ENCODE measurements around the gene F12. TPM values are rescaled to one million over a fixed set of nuclear protein-coding genes. Genes with fewer than 3 reads are reported as not detected.

The F12 gene
- total RNA-seq, 1 experiment from 2014 or later: 30.0 TPM

DNA sequence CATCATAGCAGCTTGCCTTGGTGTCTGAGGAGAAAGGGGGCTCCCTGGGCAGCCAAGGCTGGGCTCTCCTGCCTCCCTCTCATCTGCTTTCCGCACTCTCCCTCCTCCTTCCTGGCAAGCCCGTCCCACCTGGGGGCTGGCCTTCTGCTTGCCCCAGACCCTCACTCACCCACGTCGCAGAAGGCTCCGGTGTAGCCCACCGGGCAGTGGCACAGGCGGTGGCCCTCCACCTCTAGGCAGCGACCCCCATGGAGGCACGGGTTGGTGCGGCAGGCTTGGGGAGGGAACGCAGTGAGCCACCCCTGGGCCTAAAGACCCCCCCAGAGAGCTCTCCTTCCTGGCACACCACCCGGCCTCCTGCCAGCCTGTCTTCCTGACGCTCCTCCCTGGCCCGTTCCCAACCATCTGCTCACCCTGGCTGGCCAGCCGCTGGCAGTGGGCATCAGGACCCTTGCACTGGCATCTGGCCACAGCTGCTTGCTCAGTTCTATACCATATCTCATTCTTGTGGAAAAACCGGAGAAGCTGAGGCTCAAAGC, 4.7 kb downstream of the F12 start:
- Histone ChIP-seq H3K9ac (ENCODE audit: low read length) (peak overlapping the region; percentile 92), H3K4me3 (replicated peaks in 1 of 2; ENCODE audit: low read depth in 1 of 2, low read length in 2 of 2) (peak overlapping the region; percentile 69 to 82), H4K20me1 (ENCODE audit: insufficient read depth) (no peaks in the 10 kb centered on the region), H3K9me2 (ENCODE audit: insufficient read depth) (no peaks in the 10 kb centered on the region), H3K4me1 (ENCODE audit: control insufficient read depth in 1 of 2, insufficient read depth in 2 of 2, low read length in 2 of 2) (peaks cover 15 to 37% of the 10 kb centered on the region in 2 experiments), H3K79me2 (ENCODE audit: insufficient read depth, low read length) (no peaks in the 10 kb centered on the region), H3K4me2 (ENCODE audit: low read length) (peak overlapping the region; percentile 97), H3K27ac (ENCODE audit: low read depth, low read length) (peak overlapping the region; percentile 99), H3K36me3 (ENCODE audit: control insufficient read depth in 1 of 2, insufficient read depth in 2 of 2, low read length in 2 of 2) (no peaks in the 10 kb centered on the region), H3K27me3 (ENCODE audit: insufficient read depth, low read length) (no peaks in the 10 kb centered on the region), H3K9me3 (ENCODE audit: control insufficient read depth in 1 of 2, insufficient read depth in 1 of 2, low read depth in 1 of 2, low read length in 2 of 2) (no peaks in the 10 kb centered on the region), H2AFZ (ENCODE audit: low read depth, low read length, poor library complexity, severe bottlenecking) (no peak overlapping the region)
- no peak for TF ChIP-seq YY1 (IDR thresholded peaks at IDR 0.05; ENCODE audit: extremely low read depth, insufficient replicate concordance, low read depth, low read length)
- TF ChIP-seq, protein P1, sequence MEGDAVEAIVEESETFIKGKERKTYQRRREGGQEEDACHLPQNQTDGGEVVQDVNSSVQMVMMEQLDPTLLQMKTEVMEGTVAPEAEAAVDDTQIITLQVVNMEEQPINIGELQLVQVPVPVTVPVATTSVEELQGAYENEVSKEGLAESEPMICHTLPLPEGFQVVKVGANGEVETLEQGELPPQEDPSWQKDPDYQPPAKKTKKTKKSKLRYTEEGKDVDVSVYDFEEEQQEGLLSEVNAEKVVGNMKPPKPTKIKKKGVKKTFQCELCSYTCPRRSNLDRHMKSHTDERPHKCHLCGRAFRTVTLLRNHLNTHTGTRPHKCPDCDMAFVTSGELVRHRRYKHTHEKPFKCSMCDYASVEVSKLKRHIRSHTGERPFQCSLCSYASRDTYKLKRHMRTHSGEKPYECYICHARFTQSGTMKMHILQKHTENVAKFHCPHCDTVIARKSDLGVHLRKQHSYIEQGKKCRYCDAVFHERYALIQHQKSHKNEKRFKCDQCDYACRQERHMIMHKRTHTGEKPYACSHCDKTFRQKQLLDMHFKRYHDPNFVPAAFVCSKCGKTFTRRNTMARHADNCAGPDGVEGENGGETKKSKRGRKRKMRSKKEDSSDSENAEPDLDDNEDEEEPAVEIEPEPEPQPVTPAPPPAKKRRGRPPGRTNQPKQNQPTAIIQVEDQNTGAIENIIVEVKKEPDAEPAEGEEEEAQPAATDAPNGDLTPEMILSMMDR (IDR thresholded peaks at IDR 0.05 in 2 of 3, conservative IDR thresholded peaks at IDR 0.05 in 1 of 3; ENCODE audit: borderline replicate concordance in 1 of 3, insufficient read depth in 1 of 3, low read depth in 2 of 3, low read length in 2 of 3): no peak
- no peak for TF ChIP-seq POLR2AphosphoS5 (IDR thresholded peaks at IDR 0.05; ENCODE audit: low read depth, low read length)
- TF ChIP-seq, protein P2, sequence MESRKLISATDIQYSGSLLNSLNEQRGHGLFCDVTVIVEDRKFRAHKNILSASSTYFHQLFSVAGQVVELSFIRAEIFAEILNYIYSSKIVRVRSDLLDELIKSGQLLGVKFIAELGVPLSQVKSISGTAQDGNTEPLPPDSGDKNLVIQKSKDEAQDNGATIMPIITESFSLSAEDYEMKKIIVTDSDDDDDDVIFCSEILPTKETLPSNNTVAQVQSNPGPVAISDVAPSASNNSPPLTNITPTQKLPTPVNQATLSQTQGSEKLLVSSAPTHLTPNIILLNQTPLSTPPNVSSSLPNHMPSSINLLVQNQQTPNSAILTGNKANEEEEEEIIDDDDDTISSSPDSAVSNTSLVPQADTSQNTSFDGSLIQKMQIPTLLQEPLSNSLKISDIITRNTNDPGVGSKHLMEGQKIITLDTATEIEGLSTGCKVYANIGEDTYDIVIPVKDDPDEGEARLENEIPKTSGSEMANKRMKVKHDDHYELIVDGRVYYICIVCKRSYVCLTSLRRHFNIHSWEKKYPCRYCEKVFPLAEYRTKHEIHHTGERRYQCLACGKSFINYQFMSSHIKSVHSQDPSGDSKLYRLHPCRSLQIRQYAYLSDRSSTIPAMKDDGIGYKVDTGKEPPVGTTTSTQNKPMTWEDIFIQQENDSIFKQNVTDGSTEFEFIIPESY (IDR thresholded peaks at IDR 0.05; ENCODE audit: extremely low read depth, insufficient replicate concordance, low read length): no peak
- TF ChIP-seq, protein P3, sequence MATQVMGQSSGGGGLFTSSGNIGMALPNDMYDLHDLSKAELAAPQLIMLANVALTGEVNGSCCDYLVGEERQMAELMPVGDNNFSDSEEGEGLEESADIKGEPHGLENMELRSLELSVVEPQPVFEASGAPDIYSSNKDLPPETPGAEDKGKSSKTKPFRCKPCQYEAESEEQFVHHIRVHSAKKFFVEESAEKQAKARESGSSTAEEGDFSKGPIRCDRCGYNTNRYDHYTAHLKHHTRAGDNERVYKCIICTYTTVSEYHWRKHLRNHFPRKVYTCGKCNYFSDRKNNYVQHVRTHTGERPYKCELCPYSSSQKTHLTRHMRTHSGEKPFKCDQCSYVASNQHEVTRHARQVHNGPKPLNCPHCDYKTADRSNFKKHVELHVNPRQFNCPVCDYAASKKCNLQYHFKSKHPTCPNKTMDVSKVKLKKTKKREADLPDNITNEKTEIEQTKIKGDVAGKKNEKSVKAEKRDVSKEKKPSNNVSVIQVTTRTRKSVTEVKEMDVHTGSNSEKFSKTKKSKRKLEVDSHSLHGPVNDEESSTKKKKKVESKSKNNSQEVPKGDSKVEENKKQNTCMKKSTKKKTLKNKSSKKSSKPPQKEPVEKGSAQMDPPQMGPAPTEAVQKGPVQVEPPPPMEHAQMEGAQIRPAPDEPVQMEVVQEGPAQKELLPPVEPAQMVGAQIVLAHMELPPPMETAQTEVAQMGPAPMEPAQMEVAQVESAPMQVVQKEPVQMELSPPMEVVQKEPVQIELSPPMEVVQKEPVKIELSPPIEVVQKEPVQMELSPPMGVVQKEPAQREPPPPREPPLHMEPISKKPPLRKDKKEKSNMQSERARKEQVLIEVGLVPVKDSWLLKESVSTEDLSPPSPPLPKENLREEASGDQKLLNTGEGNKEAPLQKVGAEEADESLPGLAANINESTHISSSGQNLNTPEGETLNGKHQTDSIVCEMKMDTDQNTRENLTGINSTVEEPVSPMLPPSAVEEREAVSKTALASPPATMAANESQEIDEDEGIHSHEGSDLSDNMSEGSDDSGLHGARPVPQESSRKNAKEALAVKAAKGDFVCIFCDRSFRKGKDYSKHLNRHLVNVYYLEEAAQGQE (IDR thresholded peaks at IDR 0.05; ENCODE audit: low read depth): no peak
- TF ChIP-seq SRF (IDR thresholded peaks at IDR 0.05; ENCODE audit: low read depth): no peak
- TF ChIP-seq FOSL1 (IDR thresholded peaks at IDR 0.05; ENCODE audit: low read depth): no peak
- no peak for TF ChIP-seq ELF1 (IDR thresholded peaks at IDR 0.05; ENCODE audit: borderline replicate concordance, low read depth)
- no peak for TF ChIP-seq RAD21 (IDR thresholded peaks at IDR 0.05; ENCODE audit: low read depth)
- no peak for TF ChIP-seq TCF7L2 (IDR thresholded peaks at IDR 0.05; ENCODE audit: borderline replicate concordance, extremely low read depth, insufficient read depth, insufficient read length)
- ChIA-PET CTCF (interaction anchor here (0.7 to 5.3 kb wide), 20 partner anchors 10 to 318 kb away, joined by 3 to 85 read pairs (median 6); partner anchors contain the start of genes FGFR4, GRK6, PDLIM7 and PRR7), POLR2A (interaction anchor here (0.8 to 2.4 kb wide), 11 partner anchors 14 to 93 kb away, joined by 3 to 15 read pairs (median 5); partner anchors contain the start of genes GRK6 and PDLIM7), RAD21 (ENCODE audit: low non-redundant PET in 1 of 2, low total read pairs in 2 of 2, uncharacterized antibody in 2 of 2, unreplicated experiment in 2 of 2) (interaction anchor here (0.6 to 1.5 kb wide), 7 partner anchors 22 to 93 kb away, joined by 3 to 5 read pairs (median 3); partner anchors contain the start of genes GRK6 (in 1 of the 2) and PDLIM7 (in 1 of the 2))
- ATAC-seq (no peak), DNase-seq (ENCODE audit: low read depth, low spot score) (no peak)
- no TSS peak for BruUV-seq (replicated peaks)
- intact Hi-C loops (cut with micrococcal nuclease): loop anchor here (1.0 to 5.0 kb wide), 4 partner anchors 34 to 292 kb away; partner anchors contain the start of gene PDLIM7
